GM19463 (cell line): ENCODE results near the gene DIP2C.
"Not testable (repeated sequence)": the region's sequence is repeated elsewhere in the genome, so short reads cannot be mapped to it uniquely, and the experiment has no call there.

Experiments
- ATAC-seq: cut with Tn5 transposase; IDR thresholded peaks from one replicate; pipeline ENCODE4 v1.9.1; 2021; ENCODE audit warnings: mild to moderate bottlenecking, moderate library complexity; ENCODE audit not compliant: unreplicated experiment

DIP2C gene

GRCh38 chr10:661597-662222 is 27.8 kb downstream of the DIP2C start:
- ATAC-seq = no peak

- no peak for ATAC-seq
Observed at GRCh38 chr10:660970-661596, 28.4 kb downstream of the DIP2C start.

- ATAC-seq = no peak
Observed at GRCh38 chr10:660413-660969, 29.0 kb downstream of the DIP2C start.

GRCh38 chr10:659688-660141 is 29.8 kb downstream of the DIP2C start:
- no peak for ATAC-seq

DNA sequence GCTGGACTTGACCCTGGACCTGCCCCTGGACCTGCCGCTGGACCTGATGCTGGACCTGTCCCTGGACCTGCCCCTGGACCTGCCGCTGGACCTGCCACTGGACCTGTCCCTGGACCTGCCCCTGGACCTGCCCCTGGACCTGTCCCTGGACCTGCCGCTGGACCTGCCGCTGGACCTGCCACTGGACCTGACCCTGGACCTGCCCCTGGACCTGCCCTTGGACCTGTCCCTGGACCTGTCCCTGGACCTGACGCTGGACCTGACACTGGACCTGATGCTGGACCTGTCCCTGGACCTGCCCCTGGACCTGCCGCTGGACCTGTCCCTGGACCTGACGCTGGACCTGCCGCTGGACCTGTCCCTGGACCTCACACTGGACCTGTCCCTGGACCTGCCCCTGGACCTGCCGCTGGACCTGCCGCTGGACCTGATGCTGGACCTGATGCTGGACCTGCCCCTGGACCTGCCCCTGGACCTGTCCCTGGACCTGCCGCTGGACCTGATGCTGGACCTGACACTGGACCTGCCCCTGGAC is 31.6 kb downstream of the DIP2C start:
- ATAC-seq = not testable (repeated sequence)

DNA sequence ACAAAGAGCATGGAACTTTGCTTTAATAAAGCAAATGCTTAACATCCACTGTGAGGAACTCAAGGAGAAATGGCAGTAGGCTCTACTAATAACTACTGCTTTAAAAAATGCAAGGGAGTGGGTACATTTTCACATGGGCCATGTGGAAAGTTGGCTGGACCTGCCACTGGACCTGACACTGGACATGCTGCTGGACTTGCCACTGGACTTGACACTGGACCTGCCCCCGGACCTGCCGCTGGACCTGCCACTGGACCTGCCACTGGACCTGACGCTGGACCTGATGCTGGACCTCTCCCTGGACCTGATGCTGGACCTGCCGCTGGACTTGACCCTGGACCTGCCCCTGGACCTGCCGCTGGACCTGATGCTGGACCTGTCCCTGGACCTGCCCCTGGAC is 32.6 kb downstream of the DIP2C start:
- no peak for ATAC-seq

DNA sequence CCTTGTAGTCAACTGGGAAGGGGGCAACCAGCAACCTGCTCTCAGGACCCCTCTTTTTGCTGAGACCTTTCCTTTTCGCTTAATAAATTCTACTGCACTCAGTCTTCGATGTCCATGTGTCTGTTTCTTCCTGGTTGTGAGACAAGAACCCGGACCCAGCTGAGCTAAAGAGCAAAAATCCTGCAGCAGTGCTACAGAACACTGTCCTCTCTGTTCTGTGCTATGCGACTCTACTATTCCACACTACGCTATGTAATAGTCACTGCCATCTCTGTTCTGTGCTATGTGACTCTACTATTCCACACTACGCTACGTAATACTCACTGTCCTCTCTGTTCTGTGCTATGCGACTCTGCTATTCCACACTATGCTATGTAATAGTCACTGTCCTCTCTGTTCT is 34.3 kb downstream of the DIP2C start:
- ATAC-seq = no peak

DNA sequence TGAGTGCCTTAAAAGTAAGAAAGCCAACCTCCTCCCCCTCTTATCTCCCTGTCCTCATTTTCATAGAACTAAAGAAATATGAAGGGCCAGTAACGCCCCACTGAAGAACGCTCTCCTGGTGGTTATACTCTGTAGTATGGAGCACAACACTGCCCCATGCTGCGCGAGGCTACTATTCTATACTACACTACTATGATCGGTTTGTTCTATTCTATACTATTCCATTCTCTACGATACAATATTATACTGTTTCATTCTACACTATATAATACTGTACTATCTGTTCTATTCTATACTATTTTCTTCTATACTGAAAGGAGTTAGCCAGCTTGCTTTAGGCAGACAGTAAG is 34.8 kb downstream of the DIP2C start:
- no peak for ATAC-seq

- ATAC-seq = no peak
Observed at GRCh38 chr10:653991-654646, 35.3 kb downstream of the DIP2C start.

GRCh38 chr10:652832-653459 is 36.5 kb downstream of the DIP2C start:
- ATAC-seq = not testable (repeated sequence)

- no peak for ATAC-seq
Observed at GRCh38 chr10:652233-652632, 37.2 kb downstream of the DIP2C start.

DNA sequence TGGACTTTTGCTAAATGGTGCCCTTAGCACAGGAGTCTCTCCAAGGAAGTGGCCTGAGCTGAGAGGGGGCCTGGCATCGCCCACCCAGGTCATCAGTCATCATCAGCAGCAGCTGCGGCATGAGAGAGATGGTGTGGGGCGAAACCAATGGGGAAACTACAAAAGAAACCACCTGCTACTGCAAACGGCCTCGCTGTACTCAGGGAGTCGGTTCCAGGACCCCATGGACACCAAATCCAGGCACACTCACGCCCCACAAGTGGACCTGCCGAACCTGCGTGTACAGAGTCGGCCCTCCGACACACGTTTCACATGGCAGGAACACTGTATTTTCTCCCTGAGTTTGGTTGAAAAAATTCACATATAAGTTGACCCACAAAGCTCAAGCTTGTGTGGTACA is 37.8 kb downstream of the DIP2C start:
- ATAC-seq = no peak

DNA sequence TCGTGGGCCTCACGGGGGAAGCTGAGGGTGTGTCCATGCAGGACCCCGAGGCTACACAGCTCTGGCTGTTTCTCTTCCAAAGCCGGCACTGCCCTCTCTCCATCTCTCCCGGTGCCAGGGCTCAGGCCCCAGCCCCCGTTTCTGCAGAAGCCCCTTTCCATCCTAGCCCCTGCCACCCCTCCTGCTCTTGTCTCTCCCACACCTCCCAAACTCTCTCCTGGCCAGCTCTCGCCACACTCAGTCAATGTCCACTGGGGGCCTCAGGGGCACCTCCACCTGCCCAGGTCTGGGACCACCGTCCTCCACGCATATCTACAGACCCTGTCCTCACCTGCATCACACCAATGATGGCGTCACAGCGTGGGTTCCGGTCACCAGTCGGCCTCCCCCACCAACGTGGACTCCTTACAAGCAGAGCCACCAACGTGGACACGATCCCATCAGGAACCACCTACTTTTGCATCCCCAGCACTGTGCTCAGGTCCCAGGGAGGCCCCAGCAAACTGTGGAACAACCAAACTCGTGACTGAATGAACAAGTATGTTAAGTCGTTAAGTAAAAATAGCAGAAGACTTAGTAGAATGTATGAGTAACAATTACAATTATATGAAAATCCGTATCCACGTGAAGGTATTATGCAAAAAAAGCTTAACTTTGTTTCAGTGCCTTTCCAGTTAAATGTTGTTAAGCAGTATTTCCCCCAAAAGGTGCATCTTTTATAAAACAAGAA is 38.4 kb downstream of the DIP2C start:
- ATAC-seq = no peak

GRCh38 chr10:650441-650851 is 39.0 kb downstream of the DIP2C start:
- no peak for ATAC-seq

DNA sequence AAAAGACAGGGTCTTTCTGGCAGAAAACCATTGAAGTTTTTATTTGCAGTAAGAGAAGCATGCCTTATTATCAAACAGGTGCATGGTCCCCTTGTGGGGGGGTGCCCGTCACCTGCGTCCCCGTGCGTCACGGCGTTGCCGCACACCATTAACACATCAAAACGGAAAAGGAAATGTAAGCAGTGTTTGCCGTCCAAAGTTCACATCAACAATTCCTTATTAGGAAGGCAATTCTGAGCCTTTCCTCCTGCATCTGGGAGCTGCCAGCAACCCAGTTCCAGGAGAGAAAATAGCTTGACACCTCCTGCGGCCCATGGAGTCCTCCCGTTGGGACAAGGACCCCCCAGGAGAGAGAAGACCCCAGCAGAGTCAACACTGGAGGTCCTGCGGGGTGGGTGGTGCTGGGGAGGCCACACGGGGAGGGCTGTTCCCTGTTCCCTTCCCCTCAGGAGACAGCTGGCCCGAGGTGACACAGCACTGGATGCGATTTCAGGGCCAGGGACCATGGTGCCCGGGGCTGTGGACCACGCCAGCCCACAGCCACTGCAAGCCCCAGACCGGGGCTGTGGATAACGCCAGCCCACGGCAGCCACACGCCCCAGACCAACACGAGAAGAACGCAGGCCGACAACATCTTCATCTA is 39.5 kb downstream of the DIP2C start:
- ATAC-seq = no peak

DNA sequence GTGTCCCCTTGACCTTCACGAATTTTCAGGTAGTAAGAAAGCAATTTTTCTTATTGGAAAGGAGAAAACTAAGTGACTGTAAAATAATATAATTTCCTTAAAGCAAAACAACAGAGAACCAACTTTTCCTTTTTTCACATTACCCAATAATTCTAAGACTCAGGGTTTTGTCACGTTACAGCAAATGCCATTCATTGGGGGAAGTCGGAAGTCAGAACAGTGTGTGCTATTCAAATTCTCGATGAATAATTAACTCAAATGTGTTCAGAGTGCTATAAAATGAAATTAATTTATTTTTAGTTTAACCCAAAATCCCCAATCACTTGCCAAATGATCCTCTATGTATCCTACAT is 40.0 kb downstream of the DIP2C start:
- ATAC-seq = no peak

DNA sequence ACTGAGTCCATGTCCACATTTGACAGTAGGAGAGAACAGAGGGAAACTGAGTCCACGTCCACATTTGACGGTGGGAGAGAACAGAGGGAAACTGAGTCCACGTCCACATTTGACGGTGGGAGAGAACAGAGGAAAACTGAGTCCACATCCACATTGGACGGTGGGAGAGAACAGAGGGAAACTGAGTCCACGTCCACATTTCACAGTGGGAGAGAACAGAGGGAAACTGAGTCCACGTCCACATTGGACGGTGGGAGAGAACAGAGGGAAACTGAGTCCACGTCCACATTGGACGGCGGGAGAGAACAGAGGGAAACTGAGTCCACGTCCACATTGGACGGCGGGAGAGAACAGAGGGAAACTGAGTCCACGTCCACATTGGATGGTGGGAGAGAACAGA is 42.4 kb downstream of the DIP2C start:
- not testable (repeated sequence) for ATAC-seq

DNA sequence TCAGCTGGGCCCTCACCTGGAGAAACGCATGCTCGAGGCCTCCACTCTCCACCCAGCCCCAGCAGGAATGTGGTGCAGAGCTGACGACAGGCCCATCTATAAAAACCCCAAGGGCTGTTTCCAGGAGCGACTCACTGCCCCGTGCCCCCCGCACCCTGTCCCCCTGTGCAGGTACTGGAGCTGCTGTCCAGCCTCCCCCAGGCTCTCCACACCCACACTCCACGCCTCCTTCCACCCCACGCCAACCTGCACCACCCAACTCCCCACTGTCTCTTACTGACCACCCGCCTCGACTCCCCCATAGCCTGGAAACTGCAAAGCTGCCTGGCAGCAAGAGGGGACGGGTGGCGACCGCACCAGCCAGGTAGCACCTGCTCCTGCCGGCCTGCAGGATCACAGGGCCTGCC is 43.3 kb downstream of the DIP2C start:
- no peak for ATAC-seq

- ATAC-seq = no peak
Observed at GRCh38 chr10:644943-645334, 44.5 kb downstream of the DIP2C start.
